ENCODE results near the gene RYR2.
"Not testable (repeated sequence)": the region's sequence is repeated elsewhere in the genome, so short reads cannot be mapped to it uniquely, and the experiment has no call there.

The RYR2 gene

DNA sequence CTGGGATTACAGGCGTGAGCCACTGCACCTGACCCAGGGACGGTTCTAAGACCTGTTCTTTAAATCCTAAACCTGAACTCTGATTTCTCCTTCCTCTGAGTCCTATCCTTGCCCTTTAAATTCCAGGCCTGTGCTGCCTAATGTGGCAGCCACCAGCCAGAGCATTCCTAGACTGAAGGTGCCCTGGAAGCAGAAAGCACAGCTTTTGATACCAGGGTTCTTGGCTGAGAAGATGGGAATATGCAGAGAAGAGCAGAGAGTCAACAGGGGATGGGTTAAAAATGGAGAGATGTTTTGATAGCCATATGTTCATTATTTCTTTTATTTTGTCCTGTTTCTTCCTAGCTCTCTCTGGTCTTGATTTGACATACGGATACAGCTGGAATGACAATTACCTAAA lies 49.7 kb downstream of the RYR2 start:
- DNase-seq = no peak

DNA sequence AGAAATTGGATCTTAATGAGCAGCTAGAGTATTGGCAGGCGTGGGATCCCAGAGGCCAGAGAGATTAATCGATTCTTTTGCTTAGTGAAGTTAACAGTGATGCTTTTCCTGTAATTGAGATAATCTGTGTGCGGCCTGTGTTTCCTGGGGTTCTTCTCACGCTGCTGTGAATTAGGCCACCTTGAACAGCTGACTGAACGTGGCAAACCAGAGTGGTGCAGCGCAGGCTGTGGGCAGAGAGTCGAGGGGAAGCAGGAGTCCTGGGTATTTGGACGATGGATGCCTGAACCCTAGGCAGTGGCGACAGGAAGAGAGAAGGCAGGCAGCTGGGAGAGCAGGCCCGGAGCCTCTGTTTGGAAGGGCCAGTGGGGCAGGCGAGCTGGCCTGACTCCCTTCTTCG lies 51.7 kb downstream of the RYR2 start:
- DNase-seq = no peak

DNA sequence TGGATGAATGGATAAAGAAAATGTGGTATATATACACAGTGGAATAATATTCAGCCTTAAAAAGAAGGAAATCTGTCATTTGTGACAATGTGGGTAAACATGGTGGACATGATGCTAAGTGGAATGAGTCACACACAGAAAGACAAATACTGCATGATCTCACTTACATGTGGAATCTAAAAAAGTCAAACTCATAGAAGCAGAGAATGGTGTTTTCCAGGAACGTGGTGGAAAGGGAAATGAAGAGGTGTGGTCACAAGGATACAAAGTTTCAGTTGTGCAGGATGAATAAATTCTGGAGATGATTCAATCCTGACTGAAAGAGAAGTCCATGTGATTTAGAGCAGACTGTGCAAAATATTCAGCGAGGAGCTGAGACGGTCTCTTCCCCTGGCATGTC lies 56.6 kb downstream of the RYR2 start:
- no peak for DNase-seq

DNA sequence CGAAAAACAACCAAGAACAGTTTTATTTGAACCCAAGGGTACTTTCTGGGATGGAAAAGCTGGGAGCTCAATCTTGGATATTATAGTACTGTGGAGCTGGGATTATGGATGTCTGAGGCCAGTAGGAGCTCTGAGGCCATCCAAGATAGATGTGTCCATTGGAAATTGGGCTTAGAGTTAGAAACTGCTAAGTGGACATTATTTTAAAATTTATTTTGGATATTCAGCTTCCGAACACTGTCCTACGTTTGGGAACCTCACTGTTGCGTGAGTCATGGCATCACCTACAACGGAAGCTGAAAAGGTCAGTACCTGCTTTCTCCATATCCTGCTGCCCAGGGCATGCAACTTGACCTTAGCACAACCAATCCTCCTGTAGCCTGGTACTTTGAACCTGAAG lies 61.0 kb downstream of the RYR2 start:
- DNase-seq = no peak

DNA sequence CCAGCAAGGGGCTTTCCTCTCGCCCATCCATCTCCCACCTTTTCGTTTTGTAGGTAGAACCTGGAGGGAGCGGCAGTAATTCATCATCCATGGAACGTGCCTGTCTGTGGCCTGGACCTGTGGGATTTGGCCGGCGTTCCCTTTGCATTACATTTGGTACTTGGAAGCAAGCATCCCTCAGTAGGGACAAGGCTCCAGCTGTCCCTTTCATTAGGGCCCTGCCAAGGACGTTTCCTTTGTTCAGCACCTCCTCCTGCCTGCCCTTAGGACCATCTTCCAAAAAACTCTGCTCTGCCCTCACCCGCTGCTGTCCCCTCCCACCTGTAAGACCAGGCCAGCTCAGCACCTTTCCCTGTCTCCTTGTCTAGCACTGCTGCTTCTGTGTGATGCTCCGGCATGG lies 62.1 kb downstream of the RYR2 start:
- no peak for DNase-seq

DNA sequence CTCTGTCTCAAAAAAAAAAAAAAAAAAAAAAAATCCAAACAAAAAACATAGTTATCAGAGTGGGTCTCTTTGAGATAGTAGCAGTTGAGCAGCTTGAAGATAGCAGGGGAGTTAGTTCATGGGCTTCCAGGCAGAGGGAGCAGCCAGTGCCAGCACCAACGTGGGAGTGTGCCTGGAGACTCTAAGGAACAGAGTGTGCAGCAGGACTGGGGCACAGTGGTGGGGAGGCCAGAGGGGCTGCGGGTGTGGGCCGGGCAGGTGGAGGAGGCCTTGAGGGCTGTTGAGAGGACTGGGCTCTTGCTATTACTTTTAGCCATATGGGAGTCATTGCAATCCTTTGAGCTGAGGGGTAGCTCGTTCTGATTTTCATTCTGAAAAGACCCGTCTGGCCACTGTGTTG lies 63.8 kb downstream of the RYR2 start:
- DNase-seq = no peak

DNA sequence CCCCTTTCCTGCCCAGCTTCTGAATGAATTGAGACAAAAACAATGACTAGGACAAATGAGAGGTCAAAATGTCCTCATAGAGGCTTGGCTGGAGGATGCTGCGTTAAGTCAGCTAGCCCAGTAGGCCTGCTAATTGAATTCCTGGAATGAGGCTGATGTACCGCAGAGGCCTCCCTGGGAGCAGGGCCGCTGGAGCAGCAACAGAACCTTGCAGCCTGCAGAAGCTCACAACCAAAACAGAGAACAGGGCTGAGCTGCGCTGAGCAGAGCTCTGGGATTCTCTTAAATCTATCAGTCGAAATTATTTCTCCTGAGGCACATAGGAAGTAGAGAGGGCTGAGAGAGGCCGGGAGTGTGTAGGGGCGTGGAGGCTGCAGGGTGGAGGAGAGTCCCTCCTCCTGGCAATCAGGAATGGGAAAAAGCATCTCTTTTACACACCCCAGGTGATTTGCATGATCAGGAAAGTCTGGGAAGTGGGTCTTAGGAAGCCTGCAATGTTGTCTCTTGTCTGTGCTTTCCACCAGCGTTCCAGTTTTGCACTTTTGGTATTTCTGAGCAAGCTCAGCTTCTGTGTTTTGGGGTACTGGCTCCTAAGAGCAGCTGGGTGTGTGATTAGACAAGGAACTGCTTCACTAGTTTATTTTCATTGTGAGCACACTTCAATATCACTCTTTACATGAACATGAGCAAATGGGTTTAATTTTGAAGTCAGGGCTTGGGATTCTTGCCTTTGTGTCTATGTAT lies 66.5 kb downstream of the RYR2 start:
- DNase-seq = no peak

DNA sequence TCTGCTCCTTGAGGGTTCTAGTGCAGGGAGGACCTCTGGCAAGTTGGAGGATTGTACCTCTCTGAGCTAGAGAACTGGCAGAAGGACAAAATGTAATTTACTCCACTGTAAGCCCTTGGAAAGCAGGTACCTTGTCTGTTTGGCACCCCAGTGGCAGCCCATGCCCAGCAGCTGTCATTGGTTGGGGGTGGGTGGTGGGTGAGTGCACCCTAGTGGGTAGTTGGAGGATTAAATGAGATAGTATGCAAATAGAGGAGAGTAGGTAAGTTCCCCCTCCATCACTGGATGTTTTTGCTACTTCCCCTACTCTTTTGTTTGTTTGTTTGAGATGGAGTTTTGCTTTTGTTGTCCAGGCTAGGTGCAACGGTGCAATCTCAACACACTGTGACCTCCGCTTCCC lies 69.8 kb downstream of the RYR2 start:
- DNase-seq = no peak

DNA sequence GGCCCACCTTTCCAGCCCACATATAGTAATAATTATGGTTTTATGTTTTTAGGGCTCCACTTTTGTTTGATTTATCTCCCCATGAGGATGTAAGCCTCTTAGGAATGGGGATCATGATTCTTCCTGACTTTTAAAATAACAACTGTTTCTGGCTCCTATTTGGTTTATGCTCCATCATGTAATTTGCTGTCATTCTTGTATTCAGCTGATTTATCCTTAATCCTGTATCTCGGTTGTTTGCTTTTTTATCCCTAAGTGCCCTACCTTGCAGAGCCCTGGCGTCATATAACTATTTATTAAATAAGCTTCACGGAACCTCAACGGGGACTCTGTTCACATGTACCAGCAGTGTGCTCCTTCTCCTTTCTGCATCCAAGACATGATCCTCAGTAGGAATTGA lies 70.7 kb downstream of the RYR2 start:
- no peak for DNase-seq

DNA sequence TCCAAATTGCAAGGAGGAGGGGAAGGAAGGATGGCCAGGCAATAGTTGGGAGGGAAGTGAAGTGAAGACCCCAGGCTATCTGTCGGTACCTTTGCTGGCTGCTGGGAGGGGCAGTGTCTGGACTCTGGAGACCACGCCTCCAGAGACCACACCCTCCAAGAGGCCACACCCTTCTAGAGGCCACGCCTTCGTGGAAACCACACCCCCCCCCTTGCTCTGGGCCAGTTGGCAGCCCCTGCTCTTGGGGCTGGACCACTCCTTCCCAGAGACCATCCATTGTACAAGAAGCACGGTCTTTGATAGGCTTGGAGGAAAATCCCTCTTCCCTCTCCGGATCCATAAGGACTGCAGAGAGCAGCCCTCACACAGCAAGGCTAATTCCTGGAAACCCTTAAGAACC lies 73.1 kb downstream of the RYR2 start:
- no peak for DNase-seq

DNA sequence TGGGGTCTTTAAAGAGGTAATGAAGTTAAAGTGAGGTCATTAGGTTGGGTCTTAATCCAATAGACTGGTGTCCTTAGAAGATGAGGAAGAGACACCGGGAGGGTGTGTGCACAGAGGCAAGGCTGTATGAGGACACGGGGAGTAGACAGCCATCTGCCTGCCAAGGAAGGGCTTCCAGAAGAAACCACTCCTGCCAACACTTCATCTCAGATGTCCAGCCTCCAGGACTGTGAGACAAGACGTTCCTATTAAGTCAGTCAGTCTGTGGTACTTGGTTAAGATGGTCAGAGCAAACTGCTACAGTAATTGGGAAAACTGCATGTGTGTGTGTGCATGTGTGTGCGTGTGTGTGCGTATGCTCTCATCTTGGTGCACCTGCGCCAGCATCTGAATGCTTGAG lies 77.1 kb downstream of the RYR2 start:
- DNase-seq = no peak

DNA sequence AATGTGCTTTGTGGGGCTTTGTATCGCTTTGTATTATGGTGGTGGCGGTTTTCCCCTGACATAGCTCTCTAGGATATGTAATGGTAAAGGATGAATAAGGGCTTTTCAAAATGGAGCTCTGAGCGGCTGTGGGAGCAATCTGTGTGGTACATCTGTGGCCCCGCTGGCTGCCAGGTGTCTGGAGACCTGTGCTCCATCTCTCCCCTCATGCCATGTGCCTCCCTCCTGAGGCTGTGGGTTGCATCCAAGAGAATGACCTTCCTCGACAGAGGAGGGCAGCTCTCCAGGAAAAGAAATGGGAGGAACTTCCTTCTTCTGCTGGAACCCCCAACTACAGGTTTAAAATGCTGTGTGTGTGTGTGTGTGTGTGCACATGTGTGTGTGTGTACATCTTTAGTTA lies 78.7 kb downstream of the RYR2 start:
- no peak for DNase-seq

DNA sequence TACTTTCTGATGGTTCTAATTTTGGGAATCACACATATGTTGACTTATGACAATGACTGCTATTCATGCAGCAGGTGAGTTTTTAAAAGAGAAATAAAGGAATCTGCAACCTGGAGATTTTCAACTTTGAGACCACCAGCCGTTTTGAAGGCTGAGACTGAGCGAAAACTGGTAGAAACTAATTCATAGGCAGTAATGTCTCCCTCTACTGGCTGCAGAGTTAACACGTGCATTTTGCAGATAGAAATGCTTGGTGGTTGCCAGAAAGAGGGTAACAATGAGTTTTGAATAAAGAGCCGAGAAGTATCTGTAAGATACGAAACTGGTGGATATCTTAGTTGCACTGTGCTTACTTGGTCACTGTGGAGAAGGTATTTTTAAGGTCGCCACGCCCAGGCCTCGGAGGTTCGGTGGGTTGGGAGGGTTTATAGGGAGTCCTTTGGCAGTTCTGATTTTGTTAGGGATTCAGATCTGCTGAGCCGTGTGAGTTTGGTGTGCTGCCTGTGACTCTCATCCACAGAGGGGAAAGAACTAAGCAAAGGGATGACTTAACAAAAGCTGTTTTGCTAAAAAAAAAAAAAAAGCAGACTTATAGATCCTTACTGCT lies 83.0 kb downstream of the RYR2 start:
- DNase-seq = no peak

DNA sequence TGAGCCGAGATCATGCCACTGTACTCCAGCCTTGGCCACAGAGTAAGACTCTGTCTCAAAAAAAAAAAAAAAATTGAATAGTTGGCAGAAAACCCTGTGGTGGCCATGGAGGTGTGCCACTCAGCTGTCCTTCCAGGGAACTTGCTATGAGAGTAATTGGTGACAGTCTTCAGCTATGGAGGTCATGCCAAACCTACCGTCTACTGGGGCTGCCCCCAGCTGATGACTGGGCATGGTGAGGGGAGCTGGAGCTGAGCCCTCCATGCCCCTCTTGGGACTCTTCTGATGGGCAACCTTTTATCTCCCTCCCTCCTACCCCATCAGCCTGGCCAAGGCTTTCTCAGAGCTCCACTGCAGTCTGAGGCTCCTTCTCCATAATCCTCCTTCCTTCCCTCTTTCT lies 84.2 kb downstream of the RYR2 start:
- no peak for DNase-seq

DNA sequence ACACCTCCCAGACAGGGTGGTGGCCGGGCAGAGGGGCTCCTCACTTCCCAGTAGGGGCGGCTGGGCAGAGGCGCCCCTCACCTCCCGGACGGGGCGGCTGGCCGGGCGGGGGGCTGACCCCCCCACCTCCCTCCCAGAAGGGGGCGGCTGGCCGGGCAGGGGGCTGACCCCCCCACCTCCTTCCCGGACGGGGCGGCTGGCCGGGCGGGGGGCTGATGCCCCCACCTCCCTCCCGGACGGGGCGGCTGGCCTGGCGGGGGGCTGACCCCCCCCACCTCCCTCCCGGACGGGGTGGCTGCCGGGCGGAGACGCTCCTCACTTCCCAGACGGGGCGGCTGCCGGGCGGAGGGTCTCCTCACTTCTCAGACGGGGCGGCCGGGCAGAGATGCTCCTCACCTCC lies 85.3 kb downstream of the RYR2 start:
- DNase-seq = not testable (repeated sequence)

DNA sequence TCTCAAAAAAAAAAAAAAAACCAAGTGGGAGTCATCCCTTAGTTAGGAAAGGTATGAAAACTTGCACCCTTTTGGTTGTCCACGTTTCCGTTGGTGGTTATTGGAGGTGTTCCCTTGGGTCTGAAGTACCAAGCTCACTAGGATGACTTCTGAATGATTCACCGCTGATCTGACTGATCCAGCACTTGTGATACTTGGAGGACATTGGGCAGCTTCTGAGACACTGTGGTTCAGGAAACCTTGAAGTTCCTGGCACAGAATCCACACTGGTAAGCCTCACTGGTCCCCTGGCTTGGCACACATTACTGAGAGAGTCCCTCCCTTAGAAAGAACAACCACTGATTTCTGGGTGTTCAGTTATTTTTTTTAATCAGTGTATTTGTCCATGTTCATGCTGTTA lies 91.9 kb downstream of the RYR2 start:
- DNase-seq = no peak

DNA sequence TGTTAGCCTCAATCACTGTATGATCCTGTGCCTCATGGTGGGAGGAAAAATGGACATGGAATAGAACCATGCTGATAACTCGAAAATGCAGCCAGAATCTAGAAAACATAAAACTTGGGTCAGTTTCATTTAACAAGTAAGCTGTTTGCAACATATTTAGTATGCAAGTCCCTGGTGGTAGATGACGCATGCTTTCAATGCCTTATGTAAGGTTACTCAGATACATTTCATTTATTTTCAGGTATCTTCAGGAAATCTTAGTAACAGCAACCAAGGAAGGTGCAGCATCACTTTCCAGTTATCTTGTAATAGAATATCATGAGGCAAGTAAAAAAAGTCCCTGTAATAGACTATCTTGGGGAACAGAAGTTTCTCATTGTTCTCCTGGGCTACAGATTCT lies 92.9 kb downstream of the RYR2 start:
- DNase-seq = no peak

DNA sequence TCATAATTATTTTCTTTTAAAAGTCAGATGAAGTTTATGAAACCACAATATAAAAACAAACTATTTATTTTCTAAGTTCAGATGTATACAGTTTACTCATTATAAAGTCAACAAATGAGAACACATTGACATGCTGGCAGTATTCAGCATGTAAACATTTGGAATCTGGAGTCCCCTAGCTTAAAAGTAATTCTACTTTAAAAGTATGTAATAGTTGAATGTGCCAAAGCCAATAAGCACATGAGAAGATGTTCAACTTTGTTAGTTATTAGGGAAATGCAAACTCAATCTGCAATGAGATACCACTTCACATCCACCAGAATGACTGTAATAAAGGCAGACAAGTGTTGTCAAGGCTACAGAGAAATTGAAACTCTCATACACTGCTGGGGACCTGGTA lies 96.6 kb downstream of the RYR2 start:
- no peak for DNase-seq

DNA sequence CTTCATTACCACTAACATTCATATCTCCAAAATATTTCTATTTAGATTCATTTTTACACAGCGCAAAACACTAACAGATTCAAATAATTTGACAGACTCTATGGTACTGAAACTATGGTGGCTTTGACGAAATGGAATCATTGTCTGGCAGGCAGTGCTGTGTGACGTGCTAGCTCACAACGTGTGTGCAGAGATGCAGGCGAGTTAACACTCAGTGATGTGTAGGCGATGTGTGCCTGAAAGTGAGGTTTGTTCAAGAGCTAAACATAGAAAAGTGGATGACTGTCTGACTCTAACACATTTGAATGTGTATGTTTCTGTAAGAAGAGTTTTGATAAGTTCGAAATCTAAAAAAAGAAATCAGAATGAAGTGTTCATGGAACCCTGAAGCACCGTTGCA lies 97.7 kb downstream of the RYR2 start:
- no peak for DNase-seq

DNA sequence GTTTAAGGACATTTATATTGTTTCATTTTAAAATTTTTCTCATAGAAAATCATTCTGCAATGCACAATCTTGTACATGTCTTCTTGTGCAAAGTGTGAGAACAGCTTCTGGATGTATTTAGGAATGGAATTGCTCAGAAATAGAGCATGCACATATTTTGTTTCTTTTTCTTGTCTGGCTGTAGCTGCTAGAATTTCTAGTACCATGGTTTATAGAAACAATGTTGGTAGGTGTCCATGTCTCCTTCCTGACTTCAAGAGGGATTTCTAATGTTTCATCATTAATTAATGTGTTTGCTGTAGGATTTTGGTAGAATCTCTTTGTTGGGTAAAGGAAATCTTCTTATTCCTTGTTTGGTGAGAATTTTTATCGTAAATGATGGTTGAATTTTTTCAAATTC lies 99.0 kb downstream of the RYR2 start:
- no peak for DNase-seq

DNA sequence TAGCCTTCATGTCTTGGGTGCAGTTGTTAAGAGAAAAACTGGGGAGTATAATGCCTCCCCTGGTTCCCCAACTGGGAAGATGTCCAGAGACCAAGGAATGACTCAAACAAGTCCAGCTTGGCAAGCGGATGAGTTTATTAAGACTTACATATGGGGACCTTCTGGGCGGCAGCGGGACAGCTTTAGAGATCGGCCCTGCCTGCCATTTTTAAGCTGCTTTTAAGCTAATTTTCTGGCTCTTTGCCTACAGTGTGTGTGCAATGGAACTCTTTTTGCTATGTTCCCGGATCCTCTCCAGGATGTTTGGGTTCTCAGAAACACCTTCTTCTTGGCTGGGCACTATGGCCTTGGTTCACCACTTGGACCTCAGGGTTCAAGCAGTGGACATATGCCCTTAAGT lies 99.5 kb downstream of the RYR2 start:
- no peak for DNase-seq

DNA sequence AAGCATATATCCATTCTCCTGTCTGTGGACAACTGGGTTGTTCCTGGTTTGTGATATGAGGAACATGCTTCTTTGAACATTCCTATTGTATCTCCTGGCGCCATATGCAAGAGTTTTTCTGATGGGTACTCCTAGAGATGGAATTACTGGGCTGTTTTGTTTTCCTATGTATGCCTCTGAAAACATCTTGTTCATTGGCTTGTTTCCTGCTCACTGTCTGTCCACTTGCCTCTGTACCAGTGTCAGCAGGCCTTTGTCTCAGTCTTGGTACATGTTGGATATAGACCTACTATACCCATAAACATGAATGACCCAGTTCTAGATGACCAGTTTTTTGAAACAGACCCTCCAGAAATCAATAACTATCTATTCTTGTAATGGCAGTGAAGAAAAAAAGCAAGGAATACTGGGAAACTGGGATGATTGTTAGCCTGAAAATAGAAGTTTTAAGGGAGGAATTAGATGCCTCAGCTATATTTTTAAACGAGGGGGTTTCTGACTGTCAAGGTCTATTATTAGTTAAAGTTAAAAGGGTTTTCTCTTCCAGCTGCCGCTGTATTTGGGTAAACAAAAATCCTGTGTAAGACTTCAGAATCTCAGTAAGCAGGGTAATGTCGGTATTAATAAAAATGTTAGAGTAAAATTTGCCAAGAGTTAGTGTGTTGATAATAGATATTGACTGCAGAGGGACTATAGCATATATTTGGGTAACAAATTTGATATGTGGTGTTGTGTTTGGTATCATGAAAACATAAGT lies 103.6 kb downstream of the RYR2 start:
- DNase-seq = no peak

DNA sequence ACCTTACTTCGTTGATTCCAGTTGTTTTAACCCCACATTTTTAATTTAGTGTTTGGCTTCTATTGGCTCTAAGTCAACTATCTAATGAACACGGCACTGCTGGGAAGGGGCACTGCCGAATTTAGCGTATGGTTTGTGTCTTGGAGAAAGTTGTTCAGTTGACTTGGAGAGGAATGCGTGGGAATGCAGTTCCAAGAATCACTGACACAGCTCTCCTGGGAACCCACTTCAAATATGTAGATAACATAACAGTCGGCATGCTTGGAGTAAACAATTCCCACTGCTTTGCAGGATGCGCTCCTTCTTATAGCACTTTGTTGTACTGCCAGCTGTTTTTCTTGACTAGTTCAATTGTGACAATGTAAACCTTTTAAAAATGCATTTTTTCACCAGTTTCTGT lies 104.3 kb downstream of the RYR2 start:
- DNase-seq = no peak

DNA sequence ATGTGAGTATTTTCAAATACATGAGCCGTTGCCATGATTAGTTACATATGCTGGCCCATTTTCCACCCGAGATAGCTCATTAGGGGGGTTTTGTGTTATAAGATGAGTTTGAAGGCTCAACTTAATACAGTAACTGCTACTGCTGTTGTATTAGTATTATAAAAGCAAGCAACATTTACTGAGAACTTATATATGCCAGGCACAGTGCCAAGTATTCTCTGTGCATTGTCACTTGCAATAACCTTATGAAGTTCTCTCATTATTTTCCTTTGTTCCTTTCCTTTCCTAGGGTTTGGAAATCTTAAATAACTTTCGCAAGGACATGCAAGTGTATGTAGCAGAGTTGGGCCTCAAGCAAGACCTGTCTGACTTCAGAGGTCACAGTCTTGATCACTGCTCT lies 107.9 kb downstream of the RYR2 start:
- no peak for DNase-seq

DNA sequence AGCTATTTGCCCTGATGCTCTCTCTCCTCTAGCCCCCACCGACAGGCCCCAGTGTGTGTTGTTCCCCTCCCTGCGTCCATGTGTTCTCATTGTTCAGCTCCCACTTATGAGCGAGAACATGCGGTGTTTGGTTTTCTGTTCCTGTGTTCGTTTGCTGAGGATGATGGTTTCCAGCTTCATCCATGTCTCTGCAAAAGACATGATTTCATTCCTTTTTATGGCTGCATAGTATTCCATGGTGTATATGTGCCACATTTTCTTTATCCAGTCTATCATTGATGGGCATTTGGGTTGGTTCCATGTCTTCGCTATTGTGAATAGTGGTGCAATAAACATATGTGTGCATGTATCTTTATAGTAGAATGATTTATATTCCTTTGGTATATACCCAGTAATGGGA lies 110.0 kb downstream of the RYR2 start:
- DNase-seq = not testable (repeated sequence)
